GM12878 (cell line): ENCODE data around the gene MRPL30.

ENCODE experiments used
- CBX3 ChIP-seq: fragments of 200-600 bp; sonication (generic); IDR thresholded peaks from 2 replicates; pipeline ENCODE4 v1.6.1; 2016; ENCODE audit warnings: low read depth, borderline replicate concordance
- MXI1 ChIP-seq: fragments of 150-350 bp; IDR thresholded peaks from 2 replicates; pipeline ENCODE4 v1.6.1; 2011; ENCODE audit warnings: low read depth, mild to moderate bottlenecking, inconsistent platforms, low read length, improper control_type of control experiment
- POLR2A ChIP-seq: IDR thresholded peaks from 2 replicates; pipeline ENCODE4 v1.6.1; 2011; ENCODE audit warnings: low read depth, mild to moderate bottlenecking, low read length
- POLR2AphosphoS2 ChIP-seq: IDR thresholded peaks from 2 replicates; pipeline ENCODE4 v1.6.1; 2011; ENCODE audit warnings: low read depth, mild to moderate bottlenecking, low read length, improper control_type of control experiment, moderate library complexity
- RAD21 ChIP-seq: IDR thresholded peaks from 2 replicates; pipeline ENCODE4 v1.6.1; 2011; ENCODE audit warnings: mild to moderate bottlenecking, low read depth, low read length, moderate library complexity; ENCODE audit not compliant: insufficient read depth
- RB1 ChIP-seq: fragments of 450-650 bp; formaldehyde crosslinking; IDR thresholded peaks from 2 replicates; pipeline ENCODE4 v1.6.1; 2017; ENCODE audit warnings: mild to moderate bottlenecking, borderline replicate concordance
- SIX5 ChIP-seq: IDR thresholded peaks from 2 replicates; pipeline ENCODE4 v1.6.1; 2011; ENCODE audit warnings: mild to moderate bottlenecking, low read depth, low read length, moderate library complexity; ENCODE audit not compliant: severe bottlenecking
- SREBF1 ChIP-seq: IDR thresholded peaks from 2 replicates; pipeline ENCODE4 v1.6.1; 2012; ENCODE audit warnings: mild to moderate bottlenecking, low read length
- TARDBP ChIP-seq: IDR thresholded peaks from 2 replicates; pipeline ENCODE4 v1.6.1; 2016; ENCODE audit warnings: borderline replicate concordance
- TF ChIP-seq, protein P1 (sequence below), 3 experiments: IDR thresholded peaks in 2 of 3; conservative IDR thresholded peaks in 1 of 3; 2 replicates each; pipeline ENCODE4 v1.5.1; 2011; ENCODE audit warnings: low read depth in 3 of 3, low read length in 3 of 3, mild to moderate bottlenecking in 3 of 3, control low read depth in 2 of 3, moderate library complexity in 2 of 3, inconsistent platforms in 1 of 3, mixed read lengths in 1 of 3; ENCODE audit not compliant: control insufficient read depth in 2 of 3, insufficient read depth in 1 of 3; ENCODE audit errors: extremely low read depth in 1 of 3
- TF ChIP-seq, protein P2 (sequence below): fragments of 450-650 bp; IDR thresholded peaks from 2 replicates; pipeline ENCODE4 v1.6.1; 2017; ENCODE audit warnings: low read depth, mild to moderate bottlenecking, moderate library complexity
- TF ChIP-seq, protein P3 (sequence below): IDR thresholded peaks from 2 replicates; pipeline ENCODE4 v1.6.1; 2011; ENCODE audit warnings: borderline replicate concordance, low read depth, mild to moderate bottlenecking, moderate library complexity, mixed read lengths, low read length; ENCODE audit not compliant: insufficient read depth; ENCODE audit errors: extremely low read length

DNA sequence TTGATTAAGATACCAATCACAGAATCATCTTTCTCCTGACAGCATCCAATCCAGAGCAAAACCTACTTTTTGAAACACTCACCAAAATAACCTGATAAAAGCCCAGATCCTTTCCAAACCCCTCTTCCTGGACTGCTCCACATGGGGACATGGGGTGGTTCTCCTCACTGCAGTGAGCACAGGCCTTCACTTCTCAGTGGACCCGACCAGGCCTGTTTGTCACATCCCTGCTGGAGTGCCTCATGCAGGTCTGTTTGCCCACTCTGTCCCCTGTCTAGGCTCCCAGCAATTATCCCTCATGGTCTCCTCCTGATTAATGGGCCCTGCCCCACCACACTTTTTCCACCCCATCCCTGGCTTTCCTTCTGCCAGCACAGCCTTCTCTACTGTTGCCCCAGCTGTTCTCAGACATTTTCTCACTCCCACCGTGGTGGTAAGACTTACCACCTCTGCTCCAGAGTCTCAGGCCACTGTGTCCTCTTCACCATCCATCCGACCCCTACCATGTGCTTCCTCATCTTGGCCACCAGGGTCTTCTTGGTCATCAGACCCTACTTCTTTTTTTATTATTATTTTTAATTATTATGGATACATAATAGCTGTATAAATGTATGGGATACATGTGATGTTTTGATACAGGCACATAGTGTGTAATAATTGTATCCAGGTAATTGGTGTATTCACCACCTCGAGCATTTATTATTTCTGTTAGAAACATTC, 21.1 kb downstream of the MRPL30 start:
- TF ChIP-seq SREBF1 = no peak
- no peak for TF ChIP-seq TARDBP
- TF ChIP-seq CBX3 = no peak
- no peak for TF ChIP-seq POLR2A
- TF ChIP-seq MXI1 = no peak
- TF ChIP-seq RAD21 = no peak
- TF ChIP-seq, protein P1, sequence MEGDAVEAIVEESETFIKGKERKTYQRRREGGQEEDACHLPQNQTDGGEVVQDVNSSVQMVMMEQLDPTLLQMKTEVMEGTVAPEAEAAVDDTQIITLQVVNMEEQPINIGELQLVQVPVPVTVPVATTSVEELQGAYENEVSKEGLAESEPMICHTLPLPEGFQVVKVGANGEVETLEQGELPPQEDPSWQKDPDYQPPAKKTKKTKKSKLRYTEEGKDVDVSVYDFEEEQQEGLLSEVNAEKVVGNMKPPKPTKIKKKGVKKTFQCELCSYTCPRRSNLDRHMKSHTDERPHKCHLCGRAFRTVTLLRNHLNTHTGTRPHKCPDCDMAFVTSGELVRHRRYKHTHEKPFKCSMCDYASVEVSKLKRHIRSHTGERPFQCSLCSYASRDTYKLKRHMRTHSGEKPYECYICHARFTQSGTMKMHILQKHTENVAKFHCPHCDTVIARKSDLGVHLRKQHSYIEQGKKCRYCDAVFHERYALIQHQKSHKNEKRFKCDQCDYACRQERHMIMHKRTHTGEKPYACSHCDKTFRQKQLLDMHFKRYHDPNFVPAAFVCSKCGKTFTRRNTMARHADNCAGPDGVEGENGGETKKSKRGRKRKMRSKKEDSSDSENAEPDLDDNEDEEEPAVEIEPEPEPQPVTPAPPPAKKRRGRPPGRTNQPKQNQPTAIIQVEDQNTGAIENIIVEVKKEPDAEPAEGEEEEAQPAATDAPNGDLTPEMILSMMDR (IDR thresholded peaks at IDR 0.05 in 2 of 3, conservative IDR thresholded peaks at IDR 0.05 in 1 of 3; ENCODE audit: control insufficient read depth in 2 of 3, extremely low read depth in 1 of 3, insufficient read depth in 1 of 3, low read depth in 3 of 3, low read length in 3 of 3) = no peak
- TF ChIP-seq SIX5 = no peak
- no peak for TF ChIP-seq RB1
- TF ChIP-seq POLR2AphosphoS2 = no peak
- TF ChIP-seq, protein P2, sequence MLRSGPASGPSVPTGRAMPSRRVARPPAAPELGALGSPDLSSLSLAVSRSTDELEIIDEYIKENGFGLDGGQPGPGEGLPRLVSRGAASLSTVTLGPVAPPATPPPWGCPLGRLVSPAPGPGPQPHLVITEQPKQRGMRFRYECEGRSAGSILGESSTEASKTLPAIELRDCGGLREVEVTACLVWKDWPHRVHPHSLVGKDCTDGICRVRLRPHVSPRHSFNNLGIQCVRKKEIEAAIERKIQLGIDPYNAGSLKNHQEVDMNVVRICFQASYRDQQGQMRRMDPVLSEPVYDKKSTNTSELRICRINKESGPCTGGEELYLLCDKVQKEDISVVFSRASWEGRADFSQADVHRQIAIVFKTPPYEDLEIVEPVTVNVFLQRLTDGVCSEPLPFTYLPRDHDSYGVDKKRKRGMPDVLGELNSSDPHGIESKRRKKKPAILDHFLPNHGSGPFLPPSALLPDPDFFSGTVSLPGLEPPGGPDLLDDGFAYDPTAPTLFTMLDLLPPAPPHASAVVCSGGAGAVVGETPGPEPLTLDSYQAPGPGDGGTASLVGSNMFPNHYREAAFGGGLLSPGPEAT = no peak
- TF ChIP-seq, protein P3, sequence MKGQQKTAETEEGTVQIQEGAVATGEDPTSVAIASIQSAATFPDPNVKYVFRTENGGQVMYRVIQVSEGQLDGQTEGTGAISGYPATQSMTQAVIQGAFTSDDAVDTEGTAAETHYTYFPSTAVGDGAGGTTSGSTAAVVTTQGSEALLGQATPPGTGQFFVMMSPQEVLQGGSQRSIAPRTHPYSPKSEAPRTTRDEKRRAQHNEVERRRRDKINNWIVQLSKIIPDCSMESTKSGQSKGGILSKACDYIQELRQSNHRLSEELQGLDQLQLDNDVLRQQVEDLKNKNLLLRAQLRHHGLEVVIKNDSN = no peak
